GM13976 (cell line): ENCODE results near the gene LRMDA.

ENCODE experiments used
- DNase-seq: peaks from one replicate; pipeline ENCODE4 v3.0.0; 2012; ENCODE audit warnings: low spot score
- in situ Hi-C: fragments of 300-500 bp; cut with MboI; formaldehyde crosslinking; loops from one replicate; pipeline ENCODE4 v1.12.0; 2022; ENCODE audit warnings: low sequenced_read_pairs, mixed read lengths, inconsistent platforms; ENCODE audit not compliant: unreplicated experiment
- TF ChIP-seq, protein P1 (sequence below): IDR thresholded peaks from 2 replicates; pipeline ENCODE4 v1.5.1; 2012; ENCODE audit warnings: borderline replicate concordance, mild to moderate bottlenecking; ENCODE audit not compliant: insufficient read depth; ENCODE audit errors: extremely low read depth, missing control alignments, control extremely low read depth

Gene LRMDA

DNA sequence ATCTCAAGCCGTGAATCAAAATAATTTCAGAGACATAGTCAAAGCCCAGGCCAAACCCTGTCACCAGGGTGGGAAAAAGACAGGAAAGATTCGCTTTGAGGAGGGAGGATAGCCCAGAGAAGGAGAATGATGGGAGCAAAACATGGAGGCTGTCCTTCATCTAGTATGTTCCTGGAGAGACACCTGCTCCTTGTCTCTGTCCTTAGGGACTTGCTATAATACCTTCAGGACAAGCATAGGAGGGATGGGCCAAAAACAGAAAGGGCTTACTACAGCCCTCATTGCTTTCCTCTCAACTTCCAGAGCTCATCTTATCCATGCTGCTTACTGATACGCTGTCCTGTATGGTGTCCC, 593.7 kb downstream of the LRMDA start:
- TF ChIP-seq, protein P1, sequence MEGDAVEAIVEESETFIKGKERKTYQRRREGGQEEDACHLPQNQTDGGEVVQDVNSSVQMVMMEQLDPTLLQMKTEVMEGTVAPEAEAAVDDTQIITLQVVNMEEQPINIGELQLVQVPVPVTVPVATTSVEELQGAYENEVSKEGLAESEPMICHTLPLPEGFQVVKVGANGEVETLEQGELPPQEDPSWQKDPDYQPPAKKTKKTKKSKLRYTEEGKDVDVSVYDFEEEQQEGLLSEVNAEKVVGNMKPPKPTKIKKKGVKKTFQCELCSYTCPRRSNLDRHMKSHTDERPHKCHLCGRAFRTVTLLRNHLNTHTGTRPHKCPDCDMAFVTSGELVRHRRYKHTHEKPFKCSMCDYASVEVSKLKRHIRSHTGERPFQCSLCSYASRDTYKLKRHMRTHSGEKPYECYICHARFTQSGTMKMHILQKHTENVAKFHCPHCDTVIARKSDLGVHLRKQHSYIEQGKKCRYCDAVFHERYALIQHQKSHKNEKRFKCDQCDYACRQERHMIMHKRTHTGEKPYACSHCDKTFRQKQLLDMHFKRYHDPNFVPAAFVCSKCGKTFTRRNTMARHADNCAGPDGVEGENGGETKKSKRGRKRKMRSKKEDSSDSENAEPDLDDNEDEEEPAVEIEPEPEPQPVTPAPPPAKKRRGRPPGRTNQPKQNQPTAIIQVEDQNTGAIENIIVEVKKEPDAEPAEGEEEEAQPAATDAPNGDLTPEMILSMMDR = no peak
- no peak for DNase-seq
- in situ Hi-C loops = loop anchor here (25.0 kb wide), 1 partner anchor 638 kb away; no protein-coding TSS in a partner anchor

DNA sequence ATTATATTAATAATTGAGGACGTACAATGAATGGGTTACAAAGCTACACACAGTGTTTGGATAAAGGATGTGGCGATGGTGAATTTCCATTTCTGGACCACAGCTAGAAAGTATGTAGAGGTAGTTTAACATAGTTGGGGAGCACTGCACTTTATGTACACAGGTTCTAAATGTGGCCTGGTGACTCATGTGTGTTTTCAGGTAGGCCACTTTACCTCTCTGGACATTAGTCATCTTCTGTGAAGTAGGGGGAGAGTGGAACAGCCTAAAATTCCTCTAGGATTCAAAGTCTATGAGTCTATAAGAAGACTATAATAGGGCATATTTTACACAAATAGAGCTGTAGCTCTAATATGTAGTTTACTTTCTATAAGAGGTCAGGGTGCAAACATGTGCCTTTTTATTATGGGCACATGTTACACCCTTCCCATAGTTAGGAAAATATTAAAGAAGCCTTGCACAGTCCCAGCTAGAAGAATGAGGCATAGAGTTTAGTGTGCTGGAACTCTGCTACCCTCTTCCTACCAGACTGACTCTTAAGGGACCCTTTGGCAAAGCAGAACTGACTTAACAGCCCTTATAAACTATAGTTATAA, 594.9 kb downstream of the LRMDA start:
- DNase-seq = no peak
- in situ Hi-C loops = loop anchor here (25.0 kb wide), 1 partner anchor 639 kb away; no protein-coding TSS in a partner anchor
- TF ChIP-seq, protein P1 = no peak

DNA sequence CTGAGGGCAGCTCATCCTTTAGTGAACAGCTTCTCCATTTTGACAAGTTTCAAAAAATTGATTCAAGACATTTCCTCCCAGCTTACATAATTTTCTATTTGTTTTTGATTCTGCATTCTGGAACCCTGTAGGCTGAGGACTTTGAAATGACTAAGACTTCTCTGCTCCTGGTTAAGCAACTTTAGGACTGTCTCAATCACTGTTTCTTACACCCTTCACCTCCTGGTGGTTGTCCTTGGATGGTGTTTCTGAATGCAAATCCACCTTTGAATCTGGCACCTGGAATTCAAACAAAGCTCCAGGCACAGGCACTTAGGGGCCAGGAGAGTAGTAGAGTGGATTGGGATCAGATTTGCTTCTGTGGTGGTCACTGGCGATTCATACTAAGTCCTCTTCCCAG, 595.5 kb downstream of the LRMDA start:
- TF ChIP-seq, protein P1 = no peak
- in situ Hi-C loops = loop anchor here (25.0 kb wide), 1 partner anchor 640 kb away; no protein-coding TSS in a partner anchor
- no peak for DNase-seq

DNA sequence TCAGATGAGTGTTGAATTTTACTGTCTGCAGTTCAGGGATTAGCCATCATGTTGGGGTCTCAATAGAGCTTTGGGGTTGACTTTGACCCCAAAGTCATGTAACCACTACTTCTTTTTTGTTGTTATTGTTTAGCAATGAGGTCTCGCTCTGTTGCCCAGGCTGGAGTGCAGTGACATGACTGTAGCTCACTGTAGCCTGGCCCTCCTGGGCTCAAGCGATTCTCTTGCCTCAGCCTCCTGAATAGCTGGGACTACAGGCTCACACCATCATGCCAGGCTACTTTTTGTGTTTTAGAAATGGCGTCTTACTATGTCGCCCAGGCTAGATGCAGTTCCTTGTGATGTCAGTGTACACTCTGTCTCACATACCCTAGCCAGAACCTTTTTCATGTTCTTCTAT, 598.4 kb downstream of the LRMDA start:
- TF ChIP-seq, protein P1 = no peak
- in situ Hi-C loops = loop anchor here (25.0 kb wide), 1 partner anchor 642 kb away; no protein-coding TSS in a partner anchor
- DNase-seq = no peak

DNA sequence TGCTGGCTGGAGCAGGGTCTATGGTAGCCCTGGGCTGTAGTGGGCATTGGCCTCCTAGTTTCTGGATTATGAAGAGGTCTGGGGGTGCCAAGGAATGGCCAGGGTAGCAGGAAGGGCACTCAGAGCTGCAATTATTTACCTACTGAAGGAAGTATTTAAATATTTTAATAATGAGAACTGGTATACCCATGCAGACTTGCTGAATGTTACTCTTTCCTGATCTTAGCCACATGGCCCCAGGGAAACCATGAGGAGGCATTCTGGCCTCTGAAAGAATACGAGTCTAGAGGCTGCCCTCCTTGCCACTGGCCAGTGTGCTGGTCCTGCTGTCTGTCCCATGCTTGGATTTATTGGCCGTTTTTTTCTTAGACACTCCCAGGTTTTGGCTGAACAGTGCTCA, 599.7 kb downstream of the LRMDA start:
- DNase-seq = no peak
- TF ChIP-seq, protein P1 = no peak
- in situ Hi-C loops = loop anchor here (25.0 kb wide), 1 partner anchor 644 kb away; no protein-coding TSS in a partner anchor

DNA sequence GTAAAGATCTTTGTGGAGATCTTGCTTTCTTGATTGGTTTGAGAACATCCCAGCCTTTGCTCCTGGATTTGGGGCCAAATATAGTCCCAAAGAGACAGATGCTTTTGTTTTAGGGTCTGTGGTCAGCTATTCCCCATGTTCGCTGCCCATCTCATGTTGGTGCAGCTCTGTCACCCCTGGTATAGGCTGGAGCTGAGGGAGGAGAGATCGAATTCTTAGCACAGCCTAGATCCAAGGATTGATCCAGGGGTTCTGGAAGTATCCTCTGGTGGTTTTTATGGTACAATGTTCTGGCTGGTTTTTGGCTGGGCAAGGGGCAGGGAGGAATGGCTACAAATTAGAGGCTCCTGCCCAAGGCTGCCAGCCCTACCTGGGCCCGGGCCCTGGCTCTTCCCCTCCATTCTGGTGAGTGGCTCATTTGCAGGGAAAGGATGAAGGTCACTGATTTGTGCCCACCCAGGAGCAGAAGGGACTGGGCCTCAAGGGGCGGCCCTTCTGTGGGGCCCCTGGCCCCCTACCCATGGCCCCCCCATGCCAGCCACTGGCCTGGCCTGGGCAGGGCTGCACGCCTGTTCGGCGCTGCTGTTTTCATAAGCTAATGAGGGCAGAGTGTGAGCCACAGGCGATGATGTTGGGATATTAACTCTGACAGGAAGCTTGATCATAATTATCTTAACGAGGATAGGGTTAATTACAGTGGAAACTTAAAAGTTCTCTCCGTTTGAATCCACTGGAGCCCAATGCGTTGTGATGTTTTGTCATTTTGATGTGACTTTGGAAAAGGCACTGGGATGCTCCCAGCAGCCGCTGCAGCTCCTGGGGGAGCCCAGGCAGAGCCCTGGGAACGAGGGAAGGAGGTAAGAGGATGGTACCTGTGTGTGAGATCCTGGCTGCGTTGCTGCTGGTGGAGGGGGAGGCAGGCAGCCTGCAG, 600.6 kb downstream of the LRMDA start:
- in situ Hi-C loops = loop anchor here (25.0 kb wide), 1 partner anchor 645 kb away; no protein-coding TSS in a partner anchor
- TF ChIP-seq, protein P1 = no peak

More for the DNA sequence above, 600.6 kb downstream of the LRMDA start:
- no peak for DNase-seq
